ENCODE measurements around the gene SRMS.

Gene SRMS

GRCh38 chr20:63498960-63499337 is 48.6 kb downstream of the SRMS start, which contains the start of gene EEF1A2:
Gene EEF1A2 (minus strand): TSS chr20:63499083. CDS start chr20:63497763, 1,320 bp downstream.
- FAIRE-seq: no peak

- FAIRE-seq: no peak
These were observed 49.3 kb downstream of the SRMS start for GRCh38 chr20:63497946-63498935.

- FAIRE-seq: no peak
These were observed 50.2 kb downstream of the SRMS start for GRCh38 chr20:63497138-63497945.

GRCh38 chr20:63496596-63497120 is 50.9 kb downstream of the SRMS start:
- no peak for FAIRE-seq

GRCh38 chr20:63495741-63496595 is 51.6 kb downstream of the SRMS start:
- no peak for FAIRE-seq

GRCh38 chr20:63495167-63495720 is 52.3 kb downstream of the SRMS start:
- no peak for FAIRE-seq

GRCh38 chr20:63494420-63495166 is 53.0 kb downstream of the SRMS start:
- no peak for FAIRE-seq

- FAIRE-seq: no peak
These were observed 53.5 kb downstream of the SRMS start for GRCh38 chr20:63494084-63494419.

GRCh38 chr20:63493563-63494020 is 54.0 kb downstream of the SRMS start:
- FAIRE-seq: no peak

GRCh38 chr20:63492982-63493381 is 54.6 kb downstream of the SRMS start:
- FAIRE-seq: no peak

- FAIRE-seq: no peak
These were observed 55.0 kb downstream of the SRMS start for GRCh38 chr20:63492518-63492917.

- FAIRE-seq: no peak
These were observed 55.8 kb downstream of the SRMS start for GRCh38 chr20:63491635-63492230.

GRCh38 chr20:63491078-63491477 is 56.5 kb downstream of the SRMS start:
- no peak for FAIRE-seq
